Cardiac fibroblast (primary cell): ENCODE results near the gene CD302.

Experiments
- DNase-seq, 2 donors: peaks; one replicate each; pipeline versions ENCODE4 v3.0.0 to v3.0.0-alpha.2; 2010; ENCODE audit warnings: low read depth in 2 of 2
- H3K4me3 ChIP-seq, 2 donors: replicated peaks in 1 of 2; 1 replicate in 1 of 2; 2 replicates in 1 of 2; pipeline ENCODE4 v1.5.1; 2011; ENCODE audit warnings: low read depth in 2 of 2, low read length in 2 of 2, mild to moderate bottlenecking in 2 of 2, moderate library complexity in 1 of 2
- TF ChIP-seq, protein P1 (sequence below): IDR thresholded peaks from one replicate; pipeline ENCODE4 v1.5.1; 2011; ENCODE audit warnings: low read depth, mild to moderate bottlenecking, low read length, inconsistent platforms

The CD302 gene

DNA sequence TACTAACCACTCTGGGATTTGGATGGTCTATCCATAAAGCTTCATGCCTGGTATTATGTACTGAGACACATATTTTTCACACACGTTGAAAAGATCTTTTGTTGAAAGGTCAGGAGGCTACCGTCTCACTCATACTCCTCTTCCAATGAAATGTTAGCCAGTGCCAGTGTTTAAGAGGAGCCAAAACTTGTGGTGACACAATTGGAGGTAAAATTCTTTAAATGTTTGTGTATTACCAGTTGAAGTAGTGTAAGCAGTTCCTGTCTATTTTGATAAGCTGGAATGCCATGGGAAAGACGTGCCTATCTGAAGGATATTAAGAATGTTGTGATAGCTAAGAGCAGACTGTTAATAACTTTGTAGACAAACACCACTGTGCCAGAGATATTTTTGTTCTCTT is 53.6 kb downstream of the CD302 start:
- DNase-seq, result peak; percentile 46 to 76
- no peak overlapping the region for H3K4me3 ChIP-seq
- TF ChIP-seq, protein P1, sequence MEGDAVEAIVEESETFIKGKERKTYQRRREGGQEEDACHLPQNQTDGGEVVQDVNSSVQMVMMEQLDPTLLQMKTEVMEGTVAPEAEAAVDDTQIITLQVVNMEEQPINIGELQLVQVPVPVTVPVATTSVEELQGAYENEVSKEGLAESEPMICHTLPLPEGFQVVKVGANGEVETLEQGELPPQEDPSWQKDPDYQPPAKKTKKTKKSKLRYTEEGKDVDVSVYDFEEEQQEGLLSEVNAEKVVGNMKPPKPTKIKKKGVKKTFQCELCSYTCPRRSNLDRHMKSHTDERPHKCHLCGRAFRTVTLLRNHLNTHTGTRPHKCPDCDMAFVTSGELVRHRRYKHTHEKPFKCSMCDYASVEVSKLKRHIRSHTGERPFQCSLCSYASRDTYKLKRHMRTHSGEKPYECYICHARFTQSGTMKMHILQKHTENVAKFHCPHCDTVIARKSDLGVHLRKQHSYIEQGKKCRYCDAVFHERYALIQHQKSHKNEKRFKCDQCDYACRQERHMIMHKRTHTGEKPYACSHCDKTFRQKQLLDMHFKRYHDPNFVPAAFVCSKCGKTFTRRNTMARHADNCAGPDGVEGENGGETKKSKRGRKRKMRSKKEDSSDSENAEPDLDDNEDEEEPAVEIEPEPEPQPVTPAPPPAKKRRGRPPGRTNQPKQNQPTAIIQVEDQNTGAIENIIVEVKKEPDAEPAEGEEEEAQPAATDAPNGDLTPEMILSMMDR, result no peak

DNA sequence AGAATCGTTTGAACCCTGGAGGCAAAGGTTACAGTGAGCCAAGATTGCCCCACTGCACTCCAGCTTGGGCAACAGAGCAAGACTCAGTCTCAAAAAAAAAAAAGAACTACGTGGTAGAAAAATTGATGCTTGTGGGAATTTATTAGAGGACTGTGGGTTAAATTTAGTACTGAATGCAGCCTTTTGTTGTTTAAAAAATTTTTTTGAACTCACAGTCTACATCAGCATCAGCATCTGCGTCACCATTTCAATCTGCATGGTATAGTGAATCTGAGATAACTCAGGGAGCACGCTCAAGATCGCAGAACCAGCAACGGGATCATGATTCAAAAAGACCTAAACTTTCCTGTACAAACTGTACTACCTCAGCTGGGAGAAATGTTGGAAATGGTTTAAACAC is 55.2 kb downstream of the CD302 start:
- TF ChIP-seq, protein P1, result no peak
- no peak overlapping the region for H3K4me3 ChIP-seq
- DNase-seq, result no peak

DNA sequence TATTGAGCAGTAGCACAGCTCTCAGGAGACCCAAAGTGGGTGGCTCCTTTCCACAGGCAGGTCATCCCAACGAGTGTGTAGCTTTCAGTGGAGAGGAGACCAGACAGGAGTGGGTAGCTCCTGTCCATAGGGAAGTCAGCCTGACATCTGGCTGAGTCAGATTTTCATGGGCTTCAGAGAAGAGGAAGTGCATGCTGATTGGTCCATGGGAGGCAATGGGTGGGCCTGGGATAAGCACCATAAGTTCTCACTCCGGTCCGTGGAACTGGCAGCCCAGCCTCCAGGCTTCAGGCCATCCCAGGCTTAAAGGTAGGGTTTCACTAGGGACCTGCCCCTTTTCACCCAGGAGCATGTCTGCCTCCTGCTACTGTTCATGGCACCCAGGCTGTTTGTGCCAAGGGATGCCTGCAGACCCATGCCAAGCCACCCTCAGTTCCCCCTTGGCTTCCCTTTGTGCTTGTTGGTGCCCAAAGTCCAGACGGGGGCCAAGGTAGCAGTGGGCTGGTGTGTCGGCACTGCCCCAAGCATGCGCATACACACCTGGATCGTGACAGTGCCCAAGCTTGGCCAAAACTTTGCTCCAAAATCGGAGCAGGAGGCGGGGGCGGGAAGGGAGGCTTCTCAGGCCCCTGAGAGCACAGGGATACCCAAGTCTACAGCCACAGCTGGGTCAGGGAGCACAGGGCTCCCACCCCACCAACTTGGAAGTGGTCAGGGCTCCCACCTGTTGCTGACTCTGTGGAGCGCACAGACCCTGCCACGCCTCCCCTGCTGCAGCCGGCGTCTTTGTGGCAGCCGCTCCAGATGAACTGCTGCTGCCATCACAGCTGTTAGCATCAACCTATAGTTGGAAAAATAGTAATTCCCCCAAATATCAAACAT is 59.3 kb downstream of the CD302 start:
- H3K4me3 ChIP-seq, result no peak overlapping the region
- DNase-seq, result peak in 1 of 2 donors; percentile 25
- TF ChIP-seq, protein P1, result no peak

DNA sequence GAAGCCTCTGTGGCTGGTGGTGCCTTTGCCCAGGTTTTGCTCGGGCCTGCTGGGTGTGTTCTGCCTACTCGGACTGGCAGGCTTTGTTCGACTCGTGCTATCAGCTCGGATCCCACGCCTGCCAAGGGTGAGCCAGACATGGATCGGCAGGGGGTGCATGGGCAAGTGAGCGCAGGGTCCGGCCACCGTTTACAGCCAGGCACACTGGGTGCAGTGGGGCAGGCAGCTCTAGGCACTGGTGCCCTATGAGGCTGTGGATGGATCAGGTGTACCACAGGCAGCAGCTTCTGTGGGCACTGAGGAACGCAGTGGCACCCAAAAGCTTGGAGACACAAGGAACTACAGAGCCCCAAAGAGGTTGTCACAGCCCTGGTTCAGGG is 60.1 kb downstream of the CD302 start:
- DNase-seq, result no peak
- no peak overlapping the region for H3K4me3 ChIP-seq
- TF ChIP-seq, protein P1, result no peak

DNA sequence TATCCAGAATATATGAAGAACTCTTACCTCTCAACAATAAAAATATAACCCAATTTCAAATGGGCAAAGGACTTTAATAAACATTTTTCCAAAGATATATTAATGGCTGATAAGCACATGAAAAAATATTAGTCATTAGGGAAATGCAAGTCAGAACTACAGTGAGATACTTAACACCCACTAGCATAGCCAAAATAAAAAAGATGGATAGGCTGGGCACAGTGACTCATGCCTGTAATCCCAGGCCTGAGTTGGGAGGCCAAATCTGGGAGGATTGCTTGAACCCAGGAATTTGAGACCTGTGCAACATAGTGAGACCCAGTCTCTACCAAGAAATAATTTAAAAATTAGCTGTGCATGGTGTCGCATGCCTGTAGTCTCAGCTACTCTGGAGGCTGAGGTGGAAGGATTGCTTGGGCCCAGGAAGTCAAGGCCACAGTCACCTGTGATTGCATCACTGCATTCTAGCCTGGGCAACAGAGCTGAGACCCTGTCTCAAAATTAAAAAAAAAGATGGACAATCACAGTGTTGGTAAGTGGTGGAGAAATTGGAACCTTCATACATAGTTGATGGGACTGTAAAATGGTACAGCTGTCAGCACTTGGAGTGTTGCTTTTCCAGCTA is 60.6 kb downstream of the CD302 start:
- H3K4me3 ChIP-seq, result no peak overlapping the region
- DNase-seq, result peak; percentile 16 to 21
- TF ChIP-seq, protein P1, result no peak

DNA sequence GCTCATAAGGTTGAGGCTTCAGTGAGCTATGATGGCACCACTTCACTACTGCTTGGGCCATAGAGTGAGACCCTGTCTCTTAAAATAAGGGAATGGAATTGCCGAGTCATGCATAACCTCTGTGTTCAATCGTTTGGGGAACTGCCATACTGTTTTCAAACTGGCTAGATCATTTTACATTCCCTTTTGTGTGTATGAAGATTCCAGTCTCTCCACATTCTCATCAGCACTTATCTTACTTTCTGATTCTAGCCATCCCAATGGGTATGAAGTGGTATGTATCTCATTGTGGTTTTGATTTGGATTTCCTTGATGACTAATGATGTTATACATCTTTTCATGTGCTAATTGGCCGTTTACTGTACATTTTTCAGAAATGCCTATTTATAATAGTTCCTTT is 62.0 kb downstream of the CD302 start:
- no peak overlapping the region for H3K4me3 ChIP-seq
- TF ChIP-seq, protein P1, result no peak
- peak; percentile 29 to 33 for DNase-seq
